HEK293 (cell line): ENCODE measurements around the gene SPECC1.

Experiments
- AEBP2 ChIP-seq: fragments of 450-650 bp; formaldehyde crosslinking; IDR thresholded peaks from 2 replicates; pipeline ENCODE4 v1.5.1; 2016; ENCODE audit warnings: missing biosample characterization, missing genetic modification characterization, borderline replicate concordance
- CTCF ChIP-seq: fragments of 450-650 bp; formaldehyde crosslinking; IDR thresholded peaks from 2 replicates; pipeline ENCODE4 v1.5.1; 2016; ENCODE audit warnings: missing biosample characterization, missing genetic modification characterization
- GLI2 ChIP-seq: fragments of 450-650 bp; formaldehyde crosslinking; IDR thresholded peaks from 2 replicates; pipeline ENCODE4; 2017; ENCODE audit warnings: missing biosample characterization, missing genetic modification characterization, low read depth, borderline replicate concordance
- INSM2 ChIP-seq: fragments of 450-650 bp; formaldehyde crosslinking; IDR thresholded peaks from 2 replicates; pipeline ENCODE4 v1.5.1; 2016; ENCODE audit warnings: missing biosample characterization, missing genetic modification characterization
- OVOL3 ChIP-seq: fragments of 450-650 bp; formaldehyde crosslinking; IDR thresholded peaks from 2 replicates; pipeline ENCODE4 v1.5.1; 2016; ENCODE audit warnings: missing biosample characterization, missing genetic modification characterization
- PBX3 ChIP-seq: sonication (generic); formaldehyde crosslinking; IDR thresholded peaks from 2 replicates; pipeline ENCODE4 v1.8.1; 2022; ENCODE audit warnings: mild to moderate bottlenecking, moderate library complexity, missing genetic modification reagents
- SP2 ChIP-seq: fragments of 450-650 bp; formaldehyde crosslinking; IDR thresholded peaks from 2 replicates; pipeline ENCODE4 v1.5.1; 2016; ENCODE audit warnings: missing biosample characterization, missing genetic modification characterization
- TCF7L2 ChIP-seq: IDR thresholded peaks from 2 replicates; pipeline ENCODE4 v1.6.1; 2011; ENCODE audit warnings: low read depth, mild to moderate bottlenecking, inconsistent platforms, low read length, moderate library complexity, borderline replicate concordance
- YY1 ChIP-seq: fragments of 450-650 bp; formaldehyde crosslinking; IDR thresholded peaks from 2 replicates; pipeline ENCODE4 v1.5.1; 2018; ENCODE audit warnings: missing biosample characterization, missing genetic modification characterization
- ZBTB26 ChIP-seq: fragments of 450-650 bp; formaldehyde crosslinking; optimal IDR thresholded peaks from 2 replicates; pipeline ENCODE3; 2016; ENCODE audit warnings: missing biosample characterization, mild to moderate bottlenecking, missing genetic modification characterization
- ZBTB44 ChIP-seq: fragments of 450-650 bp; IDR thresholded peaks from 2 replicates; pipeline ENCODE4 v1.5.1; 2018; ENCODE audit warnings: missing biosample characterization, mild to moderate bottlenecking, missing genetic modification characterization
- ZBTB7A ChIP-seq: fragments of 450-650 bp; formaldehyde crosslinking; IDR thresholded peaks from 2 replicates; pipeline ENCODE4 v1.5.1; 2016; ENCODE audit warnings: low read depth, missing biosample characterization, missing genetic modification characterization
- ZNF133 ChIP-seq: fragments of 450-650 bp; formaldehyde crosslinking; IDR thresholded peaks from 2 replicates; pipeline ENCODE4 v1.5.1; 2016; ENCODE audit warnings: missing biosample characterization, missing genetic modification characterization
- ZNF670 ChIP-seq: fragments of 450-650 bp; formaldehyde crosslinking; IDR thresholded peaks from 2 replicates; pipeline ENCODE4 v1.5.1; 2016; ENCODE audit warnings: missing biosample characterization, missing genetic modification characterization, low read depth

- TF ChIP-seq ZBTB44: no peak
- no peak for TF ChIP-seq CTCF (tag by site-specific recombination)
- no peak for TF ChIP-seq YY1 (tag by site-specific recombination)
- no peak for TF ChIP-seq PBX3 (CRISPR knock-in tag)
- no peak for TF ChIP-seq AEBP2
- no peak for TF ChIP-seq SP2 (tag by site-specific recombination)
- no peak for TF ChIP-seq ZBTB7A (tag by site-specific recombination)
- no peak for TF ChIP-seq GLI2 (tag by site-specific recombination)
- no peak for TF ChIP-seq OVOL3
- TF ChIP-seq TCF7L2: no peak
- no peak for TF ChIP-seq ZNF133 (tag by site-specific recombination)
- no peak for TF ChIP-seq ZBTB26
- TF ChIP-seq INSM2: no peak
- no peak for TF ChIP-seq ZNF670 (tag by site-specific recombination)
Measured at GRCh38 chr17:20257798-20258197, 248.6 kb downstream of the SPECC1 start.
